Uterus (tissue), 2 donors: ENCODE measurements around the gene PRR35.

Experiments
- CTCF ChIP-seq, 4 experiments: fragments of 200-600 bp in 2 of 4; fragments of 450-650 bp in 2 of 4; sonication (generic) in 2 of 4; IDR thresholded peaks; one replicate each; pipeline ENCODE4 v1.5.1; 2016 to 2019; ENCODE audit warnings: antibody characterized with exemption in 4 of 4, mild to moderate bottlenecking in 2 of 4, moderate library complexity in 1 of 4
- POLR2A ChIP-seq, 2 donors: fragments of 450-650 bp; IDR thresholded peaks; one replicate each; pipeline ENCODE4 v1.6.1; 2016; ENCODE audit warnings: antibody characterized with exemption in 2 of 2, mild to moderate bottlenecking in 1 of 2, moderate library complexity in 1 of 2

GRCh38 chr16:566475-567372 lies 6.5 kb downstream of the PRR35 start, which contains the start of gene NHLRC4:
- no peak for TF ChIP-seq CTCF (IDR thresholded peaks at IDR 0.05)
- no peak for TF ChIP-seq POLR2A (IDR thresholded peaks at IDR 0.05)
